ENCODE measurements around the gene FRS2.

DNA sequence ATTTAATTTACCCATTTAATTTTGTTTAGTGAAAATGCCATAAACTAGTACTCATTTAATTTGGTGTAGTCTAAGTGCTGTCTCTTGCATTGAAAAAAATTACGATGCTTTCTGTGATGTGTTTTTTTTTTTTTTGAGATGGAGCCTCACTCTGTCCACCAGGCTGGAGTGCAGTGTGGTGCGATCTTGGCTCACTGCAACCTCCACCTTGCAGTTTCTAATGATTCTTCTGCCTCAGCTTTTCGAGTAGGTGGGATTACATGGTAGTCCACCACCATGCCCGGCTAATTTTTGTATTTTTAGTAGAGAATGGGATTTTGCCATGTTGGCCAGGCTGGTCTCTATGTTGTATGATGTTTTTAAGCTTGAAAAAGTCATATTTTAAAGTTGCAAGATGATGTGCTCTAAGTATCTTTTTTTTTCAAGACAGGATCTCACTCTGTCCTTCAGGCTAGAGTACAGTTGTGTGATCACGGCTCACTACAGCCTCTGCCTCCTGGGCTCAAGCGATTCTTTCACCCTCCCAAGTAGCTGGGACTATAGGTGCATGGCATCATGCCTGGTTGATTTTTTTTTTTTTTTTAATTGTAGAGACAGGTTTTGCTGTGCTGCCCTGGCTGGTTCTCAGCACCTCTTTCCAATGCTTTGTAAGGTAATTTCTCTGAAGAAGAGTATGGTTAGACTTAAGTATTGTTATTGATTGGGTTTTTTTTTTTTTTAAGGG is 131.9 kb downstream of the FRS2 start:
- TF ChIP-seq, protein P1, sequence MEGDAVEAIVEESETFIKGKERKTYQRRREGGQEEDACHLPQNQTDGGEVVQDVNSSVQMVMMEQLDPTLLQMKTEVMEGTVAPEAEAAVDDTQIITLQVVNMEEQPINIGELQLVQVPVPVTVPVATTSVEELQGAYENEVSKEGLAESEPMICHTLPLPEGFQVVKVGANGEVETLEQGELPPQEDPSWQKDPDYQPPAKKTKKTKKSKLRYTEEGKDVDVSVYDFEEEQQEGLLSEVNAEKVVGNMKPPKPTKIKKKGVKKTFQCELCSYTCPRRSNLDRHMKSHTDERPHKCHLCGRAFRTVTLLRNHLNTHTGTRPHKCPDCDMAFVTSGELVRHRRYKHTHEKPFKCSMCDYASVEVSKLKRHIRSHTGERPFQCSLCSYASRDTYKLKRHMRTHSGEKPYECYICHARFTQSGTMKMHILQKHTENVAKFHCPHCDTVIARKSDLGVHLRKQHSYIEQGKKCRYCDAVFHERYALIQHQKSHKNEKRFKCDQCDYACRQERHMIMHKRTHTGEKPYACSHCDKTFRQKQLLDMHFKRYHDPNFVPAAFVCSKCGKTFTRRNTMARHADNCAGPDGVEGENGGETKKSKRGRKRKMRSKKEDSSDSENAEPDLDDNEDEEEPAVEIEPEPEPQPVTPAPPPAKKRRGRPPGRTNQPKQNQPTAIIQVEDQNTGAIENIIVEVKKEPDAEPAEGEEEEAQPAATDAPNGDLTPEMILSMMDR (IDR thresholded peaks at IDR 0.05): no peak
- TF ChIP-seq POLR2A (IDR thresholded peaks at IDR 0.05; ENCODE audit: low read depth) (no peak), POLR2AphosphoS5 (IDR thresholded peaks at IDR 0.05) (no peak), EP300 (IDR thresholded peaks at IDR 0.05) (no peak)
